T47D (cell line): ENCODE results near the gene LMF2.

Source experiments
- DNase-seq, 2 experiments: peaks; one replicate each; pipeline versions ENCODE4 v3.0.0 to v3.0.0-alpha.2; 2011 to 2012; ENCODE audit warnings: low read depth in 1 of 2, low spot score in 1 of 2
- JUND ChIP-seq: IDR thresholded peaks from 2 replicates; pipeline ENCODE4 v1.6.1; 2012; ENCODE audit warnings: low read depth
- in situ Hi-C: cut with HindIII; loops from 2 replicates; pipeline ENCODE4 v1.10.0; 2016; ENCODE audit warnings: low sequenced_read_pairs, low pct_unique_long_range_greater_than_20kb

LMF2 gene, protein sequence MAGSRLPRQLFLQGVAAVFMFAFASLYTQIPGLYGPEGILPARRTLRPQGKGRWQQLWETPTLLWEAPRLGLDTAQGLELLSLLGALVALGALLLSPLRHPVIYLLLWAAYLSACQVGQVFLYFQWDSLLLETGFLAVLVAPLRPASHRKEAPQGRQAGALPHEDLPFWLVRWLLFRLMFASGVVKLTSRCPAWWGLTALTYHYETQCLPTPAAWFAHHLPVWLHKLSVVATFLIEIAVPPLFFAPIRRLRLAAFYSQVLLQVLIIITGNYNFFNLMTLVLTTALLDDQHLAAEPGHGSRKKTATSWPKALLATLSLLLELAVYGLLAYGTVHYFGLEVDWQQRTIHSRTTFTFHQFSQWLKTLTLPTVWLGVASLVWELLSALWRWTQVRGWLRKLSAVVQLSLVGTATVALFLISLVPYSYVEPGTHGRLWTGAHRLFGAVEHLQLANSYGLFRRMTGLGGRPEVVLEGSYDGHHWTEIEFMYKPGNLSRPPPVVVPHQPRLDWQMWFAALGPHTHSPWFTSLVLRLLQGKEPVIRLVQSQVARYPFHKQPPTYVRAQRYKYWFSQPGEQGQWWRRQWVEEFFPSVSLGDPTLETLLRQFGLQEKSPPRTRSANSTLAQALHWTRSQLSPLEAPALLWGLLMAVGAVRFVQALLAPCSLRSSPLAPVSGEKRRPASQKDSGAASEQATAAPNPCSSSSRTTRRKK

DNA sequence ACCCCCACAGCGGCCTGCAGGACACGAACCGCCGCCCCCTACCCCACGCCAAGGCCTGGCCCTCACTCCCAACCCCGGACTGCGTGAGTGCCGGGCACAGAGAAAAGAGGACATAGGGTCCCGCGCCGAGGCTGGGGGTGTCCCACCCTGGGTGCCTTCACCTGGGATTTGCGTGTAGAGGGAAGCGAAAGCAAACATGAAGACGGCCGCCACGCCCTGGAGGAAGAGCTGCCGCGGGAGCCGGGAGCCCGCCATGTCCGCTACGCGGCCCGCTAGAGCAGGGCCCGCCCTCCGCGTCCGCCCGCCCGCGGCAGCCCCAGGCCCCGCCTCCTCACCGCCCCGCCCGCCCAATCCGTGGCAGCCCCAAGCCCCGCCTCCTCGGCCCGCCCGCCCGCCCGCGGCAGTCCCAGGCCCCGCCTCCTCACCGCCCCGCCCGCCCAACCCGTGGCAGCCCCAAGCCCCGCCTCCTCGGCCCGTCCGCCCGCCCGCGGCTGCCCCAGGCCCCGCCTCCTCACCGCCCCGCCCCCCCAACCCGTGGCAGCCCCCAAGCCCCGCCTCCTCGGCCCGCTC lies at the start of gene LMF2:
TSS of gene LMF2 (minus strand) at position 282 of the 570 bp plus-strand sequence. CDS start at position 255, 27 bp downstream.
- in situ Hi-C loops, result no loop called here
- TF ChIP-seq JUND, result no peak
- DNase-seq, result peak in 1 of 2 experiments; percentile 81

DNA sequence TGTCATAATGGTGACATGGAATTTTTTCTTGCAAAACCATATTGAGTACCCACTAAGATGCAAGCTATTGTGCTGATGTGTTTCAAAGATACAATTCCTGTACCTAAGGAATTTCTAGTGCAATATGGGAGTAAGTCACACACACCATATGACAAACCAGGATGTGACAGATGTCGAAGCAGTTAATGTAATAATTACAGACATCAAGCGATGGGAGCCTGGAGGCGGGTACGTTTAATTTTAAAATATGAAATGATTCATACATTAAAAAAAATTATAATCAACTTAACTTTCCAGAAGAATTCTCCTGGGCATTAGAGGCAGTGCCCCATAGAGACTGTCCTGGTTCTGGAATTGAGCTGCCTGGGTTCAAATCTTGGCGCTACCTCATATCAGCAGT lies 49.2 kb upstream of the LMF2 start:
- TF ChIP-seq JUND, result no peak
- in situ Hi-C loops, result no loop called here
- DNase-seq, result no peak

DNA sequence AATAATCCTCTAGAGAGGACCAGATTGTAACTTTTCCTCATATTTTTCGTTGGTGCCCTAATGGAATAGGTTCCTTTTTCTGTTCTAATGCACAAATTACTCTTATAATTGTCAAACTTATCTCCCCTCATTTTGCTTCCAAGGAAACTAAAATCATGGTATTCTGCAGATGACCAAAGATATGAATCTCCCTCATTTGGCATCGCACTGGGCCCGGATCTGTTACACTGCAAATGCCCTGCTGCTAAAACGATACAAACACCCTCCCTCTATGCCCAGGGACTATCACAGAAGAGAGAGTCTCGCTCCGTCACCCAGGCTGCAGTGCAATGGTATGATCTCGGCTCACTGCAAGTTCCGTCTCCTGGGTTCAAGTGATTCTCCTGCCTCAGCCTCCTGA lies 45.8 kb upstream of the LMF2 start:
- DNase-seq, result no peak
- no peak for TF ChIP-seq JUND
- in situ Hi-C loops, result no loop called here

DNA sequence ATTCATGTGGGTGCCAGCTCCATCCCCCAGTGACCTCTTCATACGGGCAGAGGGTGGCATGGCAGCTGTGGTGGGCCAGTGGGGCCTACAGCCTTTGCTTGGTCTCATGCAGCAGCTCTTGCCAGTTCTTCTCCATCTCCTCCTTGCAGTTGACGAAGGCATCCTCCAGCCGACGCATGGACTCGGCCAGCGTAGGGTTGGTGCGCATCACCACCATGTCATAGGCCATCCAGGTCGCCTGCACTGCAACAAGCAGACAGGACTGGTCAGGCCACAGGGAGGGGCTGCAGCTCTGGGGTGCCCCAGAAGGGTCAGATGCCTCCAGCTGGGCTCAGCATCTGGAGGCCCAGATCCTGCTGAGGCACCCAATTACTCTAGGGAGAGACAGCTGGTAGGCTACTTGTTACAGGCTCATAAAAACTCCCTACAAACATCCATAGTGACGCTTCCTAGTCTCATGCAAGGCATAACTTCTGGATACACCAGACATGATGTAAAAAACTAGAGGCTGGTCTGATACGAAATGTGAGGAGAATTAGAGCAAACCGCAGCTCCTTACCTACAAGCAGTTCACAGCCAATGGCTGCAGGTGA lies 43.8 kb upstream of the LMF2 start:
- no peak for DNase-seq
- no peak for TF ChIP-seq JUND
- in situ Hi-C loops, result no loop called here

DNA sequence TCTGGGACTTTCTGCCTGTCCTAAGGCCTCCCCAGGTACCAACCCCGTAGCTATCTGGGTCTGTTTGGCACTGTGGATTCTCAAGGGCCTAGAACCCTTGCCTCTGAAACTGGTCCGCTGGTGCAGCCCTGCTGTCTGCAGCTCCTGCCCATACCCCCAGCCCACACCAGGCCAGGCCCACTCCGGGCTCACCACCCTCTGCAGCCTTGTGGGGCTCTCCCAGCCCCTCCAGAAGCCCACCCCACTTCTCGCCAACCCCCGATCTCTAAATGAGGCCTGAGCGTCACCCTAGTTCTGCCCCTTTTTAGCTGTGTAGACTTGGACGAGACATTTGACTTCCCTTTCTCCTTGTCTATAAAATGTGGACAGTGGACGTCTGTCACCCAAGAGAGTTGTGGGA lies 42.9 kb upstream of the LMF2 start:
- in situ Hi-C loops, result no loop called here
- TF ChIP-seq JUND, result no peak
- DNase-seq, result no peak

DNA sequence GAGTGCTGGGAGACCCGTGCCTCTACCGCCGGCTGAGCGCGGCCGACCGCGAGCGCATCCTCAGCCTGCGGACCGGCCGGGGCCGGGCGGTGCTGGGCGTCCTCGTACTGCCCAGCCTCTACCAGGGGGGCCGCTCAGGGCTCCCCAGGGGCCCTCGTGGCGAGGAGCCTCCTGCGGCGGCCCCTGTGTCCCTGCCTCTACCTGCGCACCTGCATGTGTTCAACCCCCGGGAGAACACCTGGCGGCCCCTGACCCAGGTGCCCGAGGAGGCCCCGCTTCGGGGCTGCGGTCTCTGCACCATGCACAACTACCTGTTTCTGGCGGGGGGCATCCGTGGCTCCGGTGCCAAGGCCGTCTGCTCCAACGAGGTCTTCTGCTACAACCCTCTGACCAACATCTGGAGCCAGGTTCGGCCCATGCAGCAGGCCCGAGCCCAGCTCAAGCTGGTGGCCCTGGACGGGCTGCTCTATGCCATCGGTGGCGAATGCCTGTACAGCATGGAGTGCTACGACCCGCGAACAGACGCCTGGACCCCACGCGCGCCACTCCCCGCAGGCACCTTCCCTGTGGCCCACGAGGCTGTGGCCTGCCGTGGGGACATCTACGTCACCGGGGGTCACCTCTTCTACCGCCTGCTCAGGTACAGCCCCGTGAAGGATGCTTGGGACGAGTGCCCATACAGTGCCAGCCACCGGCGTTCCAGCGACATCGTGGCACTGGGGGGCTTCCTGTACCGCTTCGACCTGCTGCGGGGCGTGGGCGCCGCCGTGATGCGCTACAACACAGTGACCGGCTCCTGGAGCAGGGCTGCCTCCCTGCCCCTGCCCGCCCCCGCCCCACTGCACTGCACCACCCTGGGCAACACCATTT lies 41.7 kb upstream of the LMF2 start:
- no peak for TF ChIP-seq JUND
- no peak for DNase-seq
- in situ Hi-C loops, result no loop called here

DNA sequence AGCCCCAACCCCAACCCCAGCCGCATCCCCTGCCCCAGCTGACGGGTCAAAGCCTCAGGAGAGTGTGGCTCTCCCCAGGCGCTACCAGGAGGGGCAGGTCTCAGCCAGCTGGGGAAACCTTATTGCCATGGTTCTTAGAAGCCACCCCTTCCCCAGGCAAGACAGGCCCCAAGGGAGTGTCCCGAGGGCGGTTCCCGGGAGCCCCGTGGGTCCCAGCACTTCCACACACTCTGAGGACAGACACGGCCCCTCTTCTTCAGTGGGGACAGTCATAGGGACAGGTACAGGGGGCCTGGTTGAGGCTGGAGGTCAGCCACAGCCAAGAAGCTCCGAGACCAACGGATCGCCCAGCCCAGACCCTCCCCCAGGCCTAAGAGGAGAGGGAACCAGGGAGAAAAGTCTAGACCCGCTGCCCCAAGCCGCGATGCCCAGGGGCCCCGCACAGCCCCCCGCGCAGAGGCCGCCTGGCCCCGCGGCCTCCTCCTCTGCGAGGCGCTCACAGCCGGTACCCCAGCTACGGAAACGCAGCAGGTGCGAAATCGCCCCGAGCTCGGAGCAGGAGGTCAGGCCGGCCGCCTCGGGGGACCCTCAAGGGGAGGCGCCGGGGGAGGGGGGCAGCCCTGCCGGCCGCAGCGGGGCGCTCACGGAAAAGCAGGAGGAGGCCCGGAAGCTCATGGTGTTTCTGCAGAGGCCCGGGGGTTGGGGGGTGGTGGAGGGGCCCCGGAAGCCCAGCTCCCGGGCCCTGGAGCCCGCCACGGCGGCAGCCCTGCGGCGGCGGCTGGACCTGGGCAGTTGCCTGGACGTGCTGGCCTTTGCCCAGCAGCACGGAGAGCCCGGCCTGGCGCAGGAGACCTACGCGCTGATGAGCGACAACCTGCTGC lies 40.8 kb upstream of the LMF2 start:
- DNase-seq, result no peak
- in situ Hi-C loops, result no loop called here

DNA sequence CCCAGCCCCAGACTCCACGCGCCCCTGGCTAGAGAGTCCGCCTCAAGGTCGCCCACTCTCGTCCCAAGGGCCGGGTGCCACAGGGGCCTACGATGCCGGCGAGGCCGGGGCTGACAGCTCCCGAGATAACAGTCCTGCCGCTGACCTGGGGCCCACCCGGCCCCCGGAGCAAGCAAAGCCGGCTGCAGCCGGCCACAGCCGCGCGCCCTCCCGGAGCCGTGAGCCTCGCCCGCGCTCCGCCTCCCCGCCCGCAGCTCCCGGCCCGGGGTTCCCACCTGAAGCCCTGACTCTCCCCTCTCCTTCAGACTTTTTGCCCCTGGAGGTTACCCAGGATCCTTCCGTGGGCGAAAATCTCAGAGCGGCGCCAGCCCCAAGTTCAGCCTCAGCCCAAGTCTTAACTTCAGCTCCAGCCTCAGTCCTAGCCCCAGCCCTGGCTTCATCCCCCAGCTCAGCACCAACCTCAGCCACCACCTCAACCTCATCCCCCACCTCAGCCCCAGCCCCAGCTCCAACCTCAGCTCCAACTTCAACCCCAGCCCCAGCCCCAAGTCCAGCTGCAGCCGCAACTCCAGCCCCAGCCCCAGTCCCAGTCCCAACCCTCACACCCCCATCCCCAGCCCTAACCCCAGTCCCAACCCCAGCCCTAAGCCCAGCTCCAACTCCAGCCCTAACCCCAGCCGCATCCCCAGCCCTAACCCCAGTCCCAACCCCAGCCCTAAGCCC lies 39.9 kb upstream of the LMF2 start:
- DNase-seq, result no peak
- no peak for TF ChIP-seq JUND
- in situ Hi-C loops, result no loop called here

More for the DNA sequence above, 40.8 kb upstream of the LMF2 start:
- no peak for TF ChIP-seq JUND

DNA sequence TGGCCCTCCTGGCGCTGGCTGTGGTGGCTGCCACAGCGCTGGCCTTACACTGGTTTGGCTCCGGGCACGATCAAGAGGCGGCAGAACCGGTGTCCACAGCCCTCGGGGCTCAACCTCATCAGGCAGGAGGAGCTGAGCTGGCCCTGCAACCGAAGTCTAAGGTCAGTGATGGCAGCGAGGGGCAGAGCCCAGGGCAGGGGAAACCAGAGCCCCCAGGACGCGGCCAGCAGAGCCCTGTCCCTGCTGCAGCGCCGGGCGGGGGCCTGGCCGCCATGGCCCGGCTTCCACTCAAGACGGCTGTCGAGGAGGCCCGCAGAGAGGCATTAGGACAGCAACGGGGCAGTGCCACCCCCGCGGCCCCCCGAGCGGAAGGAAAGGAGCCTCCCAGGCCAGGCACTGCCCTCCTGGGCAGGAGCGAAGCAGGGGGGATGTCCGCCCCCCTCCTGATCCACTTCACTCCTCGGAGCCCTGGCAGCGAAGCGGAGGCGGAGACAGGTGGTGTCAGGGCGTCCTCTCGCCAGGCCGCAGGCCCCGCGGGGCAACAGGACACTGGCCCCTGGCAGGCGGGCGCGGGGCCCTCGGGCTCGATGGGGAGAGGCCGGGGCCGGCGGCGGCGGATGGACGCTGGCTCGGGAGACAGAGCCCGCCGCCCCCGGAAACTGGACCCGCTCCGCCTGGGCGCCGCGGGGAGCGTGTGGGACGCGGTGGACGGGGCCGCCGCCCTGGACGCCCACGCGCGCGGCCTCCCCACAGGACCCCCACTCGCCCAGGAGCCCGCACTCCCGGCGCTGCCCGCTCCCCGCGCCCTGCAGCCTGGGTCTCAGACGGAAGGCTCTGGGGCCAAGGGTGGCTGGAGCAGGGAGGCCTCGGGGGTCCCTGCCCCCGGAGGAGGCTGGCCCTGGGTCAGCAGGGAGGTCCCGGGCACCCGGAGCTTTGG lies 39.1 kb upstream of the LMF2 start:
- in situ Hi-C loops, result no loop called here
- DNase-seq, result peak in 1 of 2 experiments; percentile 38
- TF ChIP-seq JUND, result no peak
